Fibroblast of pulmonary artery (primary cell): ENCODE results near the gene CCR7.

Experiments used
- DNase-seq: peaks from one replicate; pipeline ENCODE4 v3.0.0-alpha.2; 2010; ENCODE audit warnings: low read depth
- H3K4me3 ChIP-seq: replicated peaks from 2 replicates; pipeline ENCODE4 v1.5.1; 2011; ENCODE audit warnings: low read depth, mild to moderate bottlenecking, control low read depth, low read length, moderate library complexity
- TF ChIP-seq, protein P1 (sequence below): IDR thresholded peaks from 2 replicates; pipeline ENCODE4 v1.5.1; 2011; ENCODE audit warnings: mild to moderate bottlenecking, control low read depth, low read length, inconsistent platforms; ENCODE audit errors: missing control alignments

CCR7 gene

DNA sequence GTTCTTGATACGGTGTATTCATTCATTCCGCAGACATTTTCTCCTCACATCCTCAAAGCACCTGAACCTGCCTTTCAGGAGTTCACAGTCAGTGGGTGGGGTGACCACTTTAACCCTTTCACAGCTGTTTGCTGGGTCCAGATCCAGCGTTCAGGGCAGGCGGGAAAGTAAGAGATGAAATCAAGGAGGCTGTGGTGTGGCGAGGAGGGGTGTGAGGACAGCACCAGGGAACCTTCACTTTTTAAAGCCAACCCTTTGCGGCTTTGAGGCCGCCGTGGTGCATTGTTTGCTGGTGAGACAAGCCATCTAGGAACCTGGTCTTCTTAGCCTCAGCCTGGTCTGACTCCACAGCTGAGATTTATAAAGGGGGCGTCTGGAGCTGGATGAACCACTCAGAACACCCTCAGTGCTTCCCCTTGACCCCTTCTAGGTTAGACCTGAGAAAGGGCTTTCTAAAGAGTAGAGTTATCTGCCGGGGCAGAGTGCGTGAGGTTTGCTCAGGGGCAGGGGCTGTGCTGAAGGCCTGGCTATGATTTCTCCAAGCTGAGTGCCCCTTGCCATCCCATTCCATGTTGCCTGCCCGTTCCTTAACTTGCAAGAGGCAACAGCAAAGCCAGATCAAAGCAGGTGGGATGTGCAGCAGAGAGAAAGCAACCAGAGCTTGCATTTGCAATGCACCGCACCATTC lies 933 bp downstream of the CCR7 start:
- TF ChIP-seq, protein P1, sequence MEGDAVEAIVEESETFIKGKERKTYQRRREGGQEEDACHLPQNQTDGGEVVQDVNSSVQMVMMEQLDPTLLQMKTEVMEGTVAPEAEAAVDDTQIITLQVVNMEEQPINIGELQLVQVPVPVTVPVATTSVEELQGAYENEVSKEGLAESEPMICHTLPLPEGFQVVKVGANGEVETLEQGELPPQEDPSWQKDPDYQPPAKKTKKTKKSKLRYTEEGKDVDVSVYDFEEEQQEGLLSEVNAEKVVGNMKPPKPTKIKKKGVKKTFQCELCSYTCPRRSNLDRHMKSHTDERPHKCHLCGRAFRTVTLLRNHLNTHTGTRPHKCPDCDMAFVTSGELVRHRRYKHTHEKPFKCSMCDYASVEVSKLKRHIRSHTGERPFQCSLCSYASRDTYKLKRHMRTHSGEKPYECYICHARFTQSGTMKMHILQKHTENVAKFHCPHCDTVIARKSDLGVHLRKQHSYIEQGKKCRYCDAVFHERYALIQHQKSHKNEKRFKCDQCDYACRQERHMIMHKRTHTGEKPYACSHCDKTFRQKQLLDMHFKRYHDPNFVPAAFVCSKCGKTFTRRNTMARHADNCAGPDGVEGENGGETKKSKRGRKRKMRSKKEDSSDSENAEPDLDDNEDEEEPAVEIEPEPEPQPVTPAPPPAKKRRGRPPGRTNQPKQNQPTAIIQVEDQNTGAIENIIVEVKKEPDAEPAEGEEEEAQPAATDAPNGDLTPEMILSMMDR: no peak

DNA sequence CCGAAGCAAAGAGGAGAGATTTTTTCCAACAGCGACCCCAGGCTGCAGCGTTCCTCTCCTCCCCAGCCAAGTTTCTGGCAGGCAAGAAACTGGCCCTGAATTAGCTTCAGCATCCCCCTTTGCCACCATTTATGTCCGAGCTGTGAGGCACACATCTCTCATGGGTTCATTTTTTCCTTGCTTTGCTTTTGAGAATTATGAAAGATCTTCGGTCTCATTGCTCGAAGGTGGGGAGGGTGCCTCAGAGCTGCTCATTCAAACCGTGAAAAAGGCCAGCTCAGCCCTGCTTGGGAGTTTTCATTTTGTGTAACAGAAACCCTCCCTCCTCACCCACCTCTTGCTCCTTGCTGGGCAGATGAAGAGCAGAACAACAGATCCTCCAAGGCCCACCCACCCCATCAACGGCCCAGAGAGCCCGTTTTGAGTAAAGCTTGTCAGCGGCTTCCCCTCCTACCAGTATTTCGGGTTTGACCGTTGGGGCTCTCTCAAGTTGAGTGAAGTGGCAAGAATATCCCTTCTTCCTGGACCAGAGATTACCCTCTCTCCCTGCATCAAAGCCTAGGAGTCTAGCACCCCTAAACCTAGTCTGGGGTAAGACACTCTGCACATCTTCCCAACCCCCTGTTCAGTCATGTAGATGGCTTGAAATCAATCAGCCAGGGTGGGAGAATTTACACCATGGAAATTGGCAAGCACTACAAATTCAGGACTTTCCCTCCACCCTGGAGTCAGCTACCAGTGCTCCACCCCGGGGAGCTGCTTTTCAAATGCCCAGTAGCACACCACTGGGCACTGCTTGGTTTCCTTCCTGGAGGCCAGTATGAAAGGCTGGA lies 1.8 kb downstream of the CCR7 start:
- TF ChIP-seq, protein P1: no peak
- DNase-seq: no peak
- no peak overlapping the region for H3K4me3 ChIP-seq

More for the DNA sequence above, 933 bp downstream of the CCR7 start:
- DNase-seq: no peak
- H3K4me3 ChIP-seq: no peak overlapping the region

- no peak overlapping the region for H3K4me3 ChIP-seq
- no peak for DNase-seq
- TF ChIP-seq, protein P1: no peak
These were observed 2.4 kb downstream of the CCR7 start for GRCh38 chr17:40562838-40563219.

DNA sequence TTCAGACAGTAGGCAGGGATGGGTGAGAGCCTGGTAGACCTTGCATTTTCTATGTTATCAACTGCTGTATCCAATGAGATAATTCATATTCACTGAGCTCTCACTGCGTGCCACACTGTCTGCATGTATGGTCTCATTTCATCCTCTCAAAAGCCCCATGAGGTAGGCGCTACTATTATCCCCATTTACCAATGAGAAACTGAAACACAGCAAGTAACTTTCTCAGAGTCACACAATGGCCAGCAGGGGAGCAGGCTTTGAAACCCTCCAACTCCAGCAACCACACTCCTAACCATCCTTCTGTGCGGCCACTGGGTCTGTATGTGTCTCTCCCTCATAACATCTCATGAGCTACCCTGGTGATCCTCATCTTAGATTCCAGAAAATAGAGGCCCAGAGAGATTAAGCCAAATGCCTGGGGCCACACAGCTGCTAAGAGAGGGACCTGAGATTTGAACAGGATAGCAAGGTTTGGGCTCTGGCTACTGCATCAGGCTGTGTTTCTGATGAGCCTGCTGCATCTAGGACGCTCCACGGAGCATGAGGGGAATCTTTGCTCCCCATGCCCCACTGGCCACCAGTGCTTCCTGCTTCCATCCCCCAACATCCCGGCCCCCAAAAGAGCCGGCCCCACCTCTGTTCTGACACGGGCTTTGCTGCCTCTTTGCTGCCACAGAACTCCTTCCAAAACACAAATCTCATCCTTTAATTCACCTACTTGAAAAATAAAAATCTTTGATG lies 3.2 kb downstream of the CCR7 start:
- no peak overlapping the region for H3K4me3 ChIP-seq
- TF ChIP-seq, protein P1: peak; percentile 31
- DNase-seq: no peak

DNA sequence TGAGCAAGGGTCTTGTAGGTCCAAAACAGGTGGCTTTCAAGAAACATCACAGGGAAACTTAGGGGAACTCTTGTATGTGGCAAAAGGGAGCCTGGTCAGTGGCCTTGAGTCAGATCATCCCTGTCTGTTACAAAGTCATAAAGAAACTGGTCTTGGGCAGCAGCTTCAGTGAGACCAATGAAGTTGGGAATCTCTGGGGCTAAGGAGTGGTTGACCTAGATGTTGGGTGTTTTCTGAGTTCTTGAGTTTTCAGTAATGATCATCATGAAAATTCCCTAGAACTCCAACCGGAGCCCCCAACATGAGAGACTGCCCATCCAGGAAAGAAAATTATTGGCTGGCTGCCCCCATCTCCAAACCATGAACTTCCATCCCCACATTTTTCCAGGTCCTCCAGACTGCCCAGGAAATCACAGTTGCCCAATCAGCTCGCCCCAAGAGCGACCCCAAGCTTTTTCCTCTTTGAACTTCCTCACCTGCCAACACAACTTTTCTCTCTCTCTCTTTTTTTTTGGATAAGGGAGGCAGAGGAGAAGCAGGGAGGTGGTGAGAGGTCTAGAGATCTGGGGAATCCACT lies 3.9 kb downstream of the CCR7 start:
- TF ChIP-seq, protein P1: no peak
- H3K4me3 ChIP-seq: no peak overlapping the region
- no peak for DNase-seq

DNA sequence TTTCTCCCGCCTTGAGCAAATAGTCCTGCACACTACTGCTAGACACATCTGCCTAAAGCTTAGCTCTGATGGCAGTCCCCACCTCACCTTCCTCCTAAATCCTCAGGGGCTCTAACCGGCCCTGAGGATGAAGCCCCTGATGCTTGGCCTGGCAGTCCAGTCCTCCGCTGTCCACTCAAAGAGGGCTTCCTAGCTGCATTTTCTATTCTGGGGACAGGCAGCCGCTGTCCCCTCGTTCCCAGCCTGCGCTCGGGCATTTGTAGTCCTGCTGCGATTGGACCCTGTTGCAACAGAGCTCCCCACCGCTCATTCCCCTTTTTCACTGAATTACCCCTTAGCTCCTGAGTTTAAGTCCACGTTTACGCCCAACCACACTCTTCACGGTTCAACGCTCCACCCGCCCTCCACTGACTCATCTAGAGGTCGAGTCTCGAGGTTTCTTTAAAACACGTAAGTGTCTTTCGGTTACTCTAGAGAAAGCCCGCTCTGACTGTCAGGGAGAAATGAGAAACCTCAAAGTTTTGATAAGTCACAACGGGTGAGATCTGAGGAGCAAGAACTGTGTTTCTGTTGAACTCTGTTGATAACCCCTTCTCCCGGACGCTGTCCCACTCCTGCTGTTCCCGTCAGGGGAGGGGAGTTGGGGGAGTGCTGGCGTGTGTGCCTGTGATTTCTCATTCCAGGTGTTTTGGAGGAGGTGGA lies 4.5 kb downstream of the CCR7 start:
- no peak overlapping the region for H3K4me3 ChIP-seq
- DNase-seq: peak; percentile 49
- TF ChIP-seq, protein P1: no peak
